Measurements from ENCODE around the gene YIPF2. TPM values are rescaled to one million over a fixed set of nuclear protein-coding genes. Genes with fewer than 3 reads are reported as not detected.
"Not testable (repeated sequence)": the region's sequence is repeated elsewhere in the genome, so short reads cannot be mapped to it uniquely, and the experiment has no call there.

YIPF2 gene
- 10 to 100 TPM; 32.7 to 38.3 (median 36.9) TPM for polyA plus RNA-seq (ENCODE audit: insufficient read length in 3 of 3)

DNA sequence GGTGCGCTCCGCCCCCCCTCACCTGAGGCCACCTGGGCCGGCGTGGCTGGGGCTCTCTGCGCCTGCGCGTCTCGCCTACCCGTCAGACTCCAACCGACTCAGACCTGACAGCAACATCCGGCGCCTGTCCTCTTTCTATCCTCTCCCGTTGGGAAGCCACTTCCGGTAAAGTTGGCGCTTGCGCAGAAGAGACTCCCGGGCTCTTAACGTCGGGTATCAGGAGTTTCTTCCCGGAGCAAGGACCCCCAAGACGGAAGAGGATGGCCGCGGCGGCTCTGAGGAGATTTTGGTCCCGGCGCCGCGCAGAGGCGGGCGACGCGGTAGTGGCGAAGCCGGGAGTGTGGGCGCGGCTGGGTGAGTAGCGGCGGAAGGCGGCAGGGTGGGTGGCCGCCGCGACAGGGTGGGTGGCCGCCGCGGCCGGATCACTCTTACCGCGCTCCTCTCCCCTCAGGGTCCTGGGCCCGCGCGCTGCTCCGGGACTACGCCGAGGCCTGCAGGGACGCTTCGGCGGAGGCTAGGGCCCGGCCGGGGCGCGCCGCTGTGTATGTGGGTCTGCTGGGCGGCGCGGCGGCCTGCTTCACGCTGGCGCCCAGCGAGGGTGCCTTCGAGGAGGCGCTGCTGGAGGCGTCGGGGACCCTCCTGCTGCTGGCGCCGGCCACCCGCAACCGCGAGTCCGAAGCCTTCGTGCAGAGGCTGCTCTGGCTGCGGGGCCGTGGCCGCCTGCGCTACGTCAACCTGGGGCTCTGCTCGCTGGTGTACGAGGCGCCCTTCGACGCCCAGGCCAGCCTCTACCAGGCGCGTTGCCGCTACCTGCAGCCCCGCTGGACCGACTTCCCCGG, at the start of gene YIPF2, which contains the start of gene TIMM29:
Gene YIPF2, minus strand, starts transcription at position 77 of the 839 bp plus-strand sequence. CDS start 229 bp downstream, outside the sequence.
Gene TIMM29, plus strand, starts transcription at position 249 of the 839 bp plus-strand sequence. Its CDS starts 12 bp downstream, at position 261.
- DNase-seq (ENCODE audit: low read depth in 3 of 3, low spot score in 2 of 3) = peak; percentile 94 to 99 (median 99)

- no peak for DNase-seq (ENCODE audit: low read depth in 3 of 3, low spot score in 2 of 3)
Observed at GRCh38 chr19:10977742-10978092, 49.3 kb upstream of the YIPF2 start.

DNA sequence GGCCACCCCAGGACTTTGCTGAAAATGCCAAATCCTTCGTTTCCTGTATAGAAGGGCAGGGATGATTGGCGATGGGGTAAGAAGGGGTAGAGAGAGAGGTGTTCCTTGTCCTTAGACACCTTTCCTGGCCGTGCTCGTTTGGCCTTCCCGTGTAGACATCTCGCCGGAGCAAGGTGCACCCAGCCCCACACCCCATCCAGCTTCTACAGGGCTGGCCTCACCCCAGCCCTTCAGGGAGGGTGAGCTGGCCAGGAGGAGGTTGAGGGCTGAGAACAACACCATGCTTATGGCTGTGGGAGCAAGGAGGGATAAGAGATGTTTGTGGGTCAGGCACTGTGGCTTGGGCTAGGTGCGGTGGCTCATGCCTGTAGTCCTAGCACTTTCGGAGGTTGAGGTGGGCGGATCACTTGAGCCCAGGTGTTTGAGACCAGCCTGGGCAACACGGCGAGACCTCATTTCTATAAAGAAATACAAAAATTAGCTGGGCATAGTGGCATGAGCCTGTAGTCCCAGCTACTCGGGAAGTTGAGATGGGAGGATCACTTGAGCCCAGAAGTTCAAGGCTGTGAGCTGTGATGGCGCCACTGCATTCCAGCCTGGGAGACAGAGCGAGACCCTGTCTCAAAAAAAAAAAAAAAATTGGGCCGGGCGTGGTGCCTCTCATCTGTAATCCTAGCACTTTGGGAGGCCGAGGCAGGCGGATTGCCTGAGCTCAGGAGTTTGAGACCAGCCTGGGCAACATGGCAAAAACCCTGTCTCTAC, 47.9 kb upstream of the YIPF2 start:
- no peak for DNase-seq (ENCODE audit: low read depth in 3 of 3, low spot score in 2 of 3)

DNA sequence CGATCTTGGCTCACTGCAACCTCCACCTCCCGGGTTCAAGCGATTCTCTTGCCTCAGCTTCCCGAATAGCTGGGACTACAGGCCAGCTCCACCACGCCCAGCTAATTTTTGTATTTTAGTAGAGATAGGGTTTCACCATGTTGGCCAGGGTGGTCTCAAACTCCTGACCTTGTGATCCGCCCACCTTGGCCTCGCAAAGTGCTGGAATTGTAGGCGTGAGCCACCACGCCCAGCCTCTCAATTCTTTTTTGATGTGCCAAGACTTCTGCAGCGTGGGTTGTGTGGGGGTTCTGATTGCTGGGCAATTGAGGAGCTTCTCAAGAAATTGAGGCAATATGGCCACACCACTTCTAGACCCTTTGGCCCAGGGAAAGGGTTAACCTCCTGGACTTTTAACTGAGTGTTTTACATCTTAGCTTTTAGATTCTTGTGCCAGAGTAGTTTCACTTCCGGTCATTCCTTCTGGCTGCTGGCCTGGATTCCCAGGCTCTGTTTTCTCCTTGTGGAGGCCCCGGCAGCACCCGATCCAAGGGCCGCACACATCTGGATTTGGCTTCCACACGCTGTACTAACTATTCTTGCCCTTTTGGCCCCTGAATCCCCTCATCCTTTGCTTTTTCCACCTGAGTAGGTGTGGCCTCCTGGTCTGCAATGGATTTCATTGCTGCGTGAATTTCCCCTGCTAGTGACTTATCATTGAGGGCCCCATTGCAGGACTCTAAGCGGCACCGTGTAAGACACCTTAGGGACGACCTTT, 47.1 kb upstream of the YIPF2 start:
- no peak for DNase-seq (ENCODE audit: low read depth in 3 of 3, low spot score in 2 of 3)

DNA sequence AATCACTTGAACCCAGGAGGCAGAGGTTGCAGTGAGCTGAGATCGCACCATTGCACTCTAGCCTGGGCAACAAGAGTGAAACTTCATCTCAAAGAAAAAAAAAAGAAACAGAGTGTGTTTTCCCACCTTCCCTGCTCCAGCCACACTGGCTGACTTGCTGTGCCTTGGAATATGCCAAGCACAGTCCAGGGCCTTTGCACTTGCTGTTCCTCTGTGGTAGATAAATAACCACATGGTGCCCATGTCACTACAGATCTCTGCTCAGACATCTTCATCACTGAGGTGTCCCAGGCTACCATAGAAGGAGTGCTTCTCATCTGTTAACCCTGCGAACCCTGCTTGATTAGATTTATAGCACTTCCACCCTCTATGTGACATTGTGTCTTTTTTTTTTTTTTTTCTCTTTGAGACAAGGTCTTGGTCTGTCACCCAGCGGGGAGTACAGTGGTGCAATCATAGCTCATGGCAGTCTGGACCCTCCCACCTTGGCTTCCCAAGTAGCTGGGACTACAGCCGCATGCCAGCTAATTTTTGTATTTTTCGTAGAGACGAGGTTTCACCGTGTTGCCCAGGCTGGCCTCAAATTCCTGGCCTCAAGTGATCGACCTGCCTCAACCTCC, 42.8 kb upstream of the YIPF2 start:
- DNase-seq (ENCODE audit: low read depth in 3 of 3, low spot score in 2 of 3) = no peak

- DNase-seq (ENCODE audit: low read depth in 3 of 3, low spot score in 2 of 3) = no peak
Observed at GRCh38 chr19:10968527-10969135, 40.2 kb upstream of the YIPF2 start.

GRCh38 chr19:10966809-10967208, 38.4 kb upstream of the YIPF2 start:
- no peak for DNase-seq (ENCODE audit: low read depth in 3 of 3, low spot score in 2 of 3)

- DNase-seq (ENCODE audit: low read depth in 3 of 3, low spot score in 2 of 3) = no peak
Observed at GRCh38 chr19:10965398-10965797, 37.0 kb upstream of the YIPF2 start.

GRCh38 chr19:10964903-10965302, 36.5 kb upstream of the YIPF2 start:
- DNase-seq (ENCODE audit: low read depth in 3 of 3, low spot score in 2 of 3) = no peak

DNA sequence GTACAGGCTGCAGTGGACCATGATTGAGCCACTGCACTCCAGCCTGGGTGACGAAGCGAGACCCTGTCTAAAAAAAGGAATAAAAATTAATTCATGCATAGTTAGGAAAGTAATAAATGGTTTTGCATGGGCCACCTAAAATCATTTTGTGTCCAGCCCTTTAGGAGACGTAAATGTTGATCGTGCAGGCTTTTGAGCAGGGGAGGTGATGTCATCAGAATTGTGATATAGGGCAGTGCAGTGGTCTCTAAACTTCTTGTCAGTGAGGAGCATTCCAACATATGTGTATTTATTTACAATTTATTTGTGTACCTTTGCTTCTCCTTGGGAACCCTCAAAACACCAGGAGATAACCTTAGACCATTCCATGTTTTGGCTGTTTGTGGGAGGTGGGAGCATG, 35.4 kb upstream of the YIPF2 start:
- no peak for DNase-seq (ENCODE audit: low read depth in 3 of 3, low spot score in 2 of 3)

DNA sequence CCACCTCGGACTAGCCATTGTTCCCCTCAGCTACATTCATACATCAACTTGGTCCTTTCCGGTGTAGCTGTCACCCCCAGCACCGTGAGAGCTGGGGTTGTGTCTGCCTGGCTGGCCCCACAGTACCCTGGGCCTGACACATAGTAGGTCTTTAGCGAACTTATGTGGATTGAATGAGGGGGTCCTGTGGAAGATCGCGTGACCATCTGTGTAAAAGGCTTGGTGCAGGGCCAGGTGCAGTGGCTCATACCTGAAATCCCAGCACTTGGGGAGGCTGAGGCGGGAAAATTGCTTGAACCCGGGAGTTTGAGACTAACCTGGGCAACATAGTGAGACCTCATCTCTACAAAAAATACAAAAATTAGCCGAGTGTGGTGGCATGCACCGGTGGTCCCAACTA, 34.4 kb upstream of the YIPF2 start:
- DNase-seq (ENCODE audit: low read depth in 3 of 3, low spot score in 2 of 3) = no peak

DNA sequence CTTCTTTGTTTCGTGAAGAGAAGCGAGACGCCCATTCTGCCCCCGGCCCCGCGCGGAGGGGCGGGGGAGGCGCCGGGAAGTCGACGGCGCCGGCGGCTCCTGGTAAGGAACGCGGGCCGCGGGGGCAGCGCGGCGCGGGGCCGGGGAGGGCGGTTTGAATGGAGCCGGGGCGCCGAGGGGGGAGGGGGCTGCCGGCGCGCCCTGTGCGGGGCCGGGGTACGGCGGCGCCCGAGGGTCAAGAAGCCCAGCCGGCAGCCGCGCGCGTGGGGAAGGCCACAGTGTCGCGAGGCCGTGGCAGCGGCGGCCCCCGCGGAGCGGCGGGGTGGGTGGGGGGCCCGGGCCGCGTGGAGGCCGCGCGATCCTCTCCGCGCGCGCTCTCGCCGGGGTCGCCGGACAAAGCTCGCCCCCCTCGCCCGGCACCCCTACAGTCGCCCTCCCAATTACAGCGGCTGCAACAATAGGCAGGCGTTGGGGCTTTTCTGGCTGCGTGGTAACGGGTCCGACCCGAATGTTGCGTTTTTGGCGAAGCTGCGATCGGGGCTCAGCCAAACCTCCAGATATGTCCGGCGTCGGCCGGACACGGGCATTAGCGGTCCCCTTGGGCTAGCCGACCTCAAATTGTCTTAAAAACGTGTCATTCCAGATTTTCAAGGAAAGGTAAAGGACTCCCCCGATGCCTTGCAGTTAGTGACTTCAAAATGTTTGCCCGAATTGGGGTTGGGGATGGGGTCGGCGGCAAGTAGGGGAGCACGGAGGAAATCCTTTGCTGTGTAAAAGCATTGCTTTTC, 32.8 kb upstream of the YIPF2 start:
- no peak for DNase-seq (ENCODE audit: low read depth in 3 of 3, low spot score in 2 of 3)

GRCh38 chr19:10960314-10961072, 32.1 kb upstream of the YIPF2 start, which contains the start of gene SMARCA4:
Gene SMARCA4, plus strand, starts transcription at chr19:10961030. Its CDS starts 23,122 bp downstream, at chr19:10984152.
- peak; percentile 93 to 96 (median 95) for DNase-seq (ENCODE audit: low read depth in 3 of 3, low spot score in 2 of 3)

- not testable (repeated sequence) for DNase-seq (ENCODE audit: low read depth in 3 of 3, low spot score in 2 of 3)
Observed at GRCh38 chr19:10959277-10959968, 31.0 kb upstream of the YIPF2 start.

- DNase-seq (ENCODE audit: low read depth in 3 of 3, low spot score in 2 of 3) = no peak
Observed at GRCh38 chr19:10952809-10953208, 24.4 kb upstream of the YIPF2 start.

DNA sequence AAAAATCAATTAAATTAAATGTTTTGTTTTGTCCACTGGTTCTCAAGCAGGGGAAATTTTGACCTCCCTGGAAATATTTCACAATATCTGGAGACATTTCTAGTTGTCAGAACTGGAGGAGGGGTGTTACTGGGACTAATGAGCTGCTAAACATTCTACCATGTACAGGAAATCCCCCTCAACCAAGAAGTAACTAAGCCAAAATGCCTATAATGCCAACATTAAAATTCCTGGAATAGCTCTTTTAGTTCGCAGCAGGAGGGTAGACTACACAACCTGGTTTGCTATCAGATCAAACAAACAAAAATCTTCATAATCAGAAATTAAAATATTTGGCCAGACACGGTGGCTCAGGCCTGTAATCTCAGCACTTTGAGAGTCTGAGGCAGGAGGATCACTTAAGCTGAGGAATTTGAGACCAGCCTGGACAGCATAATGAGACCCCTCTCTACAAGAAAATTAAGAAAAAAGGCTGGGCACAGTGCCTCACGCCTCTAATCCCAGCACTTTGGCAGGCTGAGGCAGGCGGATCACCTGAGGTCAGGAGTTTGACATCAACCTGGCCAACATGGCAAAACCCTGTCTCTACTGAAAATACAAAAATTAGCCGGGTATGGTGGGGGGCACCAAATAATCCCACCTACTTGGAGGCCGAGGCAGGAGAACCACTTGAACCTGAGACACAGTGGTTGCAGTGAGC, 18.7 kb upstream of the YIPF2 start:
- DNase-seq (ENCODE audit: low read depth in 3 of 3, low spot score in 2 of 3) = no peak

GRCh38 chr19:10945264-10945663, 16.8 kb upstream of the YIPF2 start:
- DNase-seq (ENCODE audit: low read depth in 3 of 3, low spot score in 2 of 3) = no peak
